OCI-LY1 (cell line): ENCODE results near the gene CACNA1B.

Experiments used
- H2AFZ ChIP-seq: fragments of 200-600 bp; sonication (generic), shearing (Covaris generic); 2 replicates; pipeline ENCODE4 v1.6.0; 2014; ENCODE audit warnings: antibody characterized with exemption, mild to moderate bottlenecking, low read length
- H3F3A ChIP-seq: fragments of 200-600 bp; sonication (generic), shearing (Covaris generic); 2 replicates; pipeline ENCODE4 v1.6.0; 2014; ENCODE audit warnings: mild to moderate bottlenecking, antibody characterized with exemption, low read length, moderate library complexity; ENCODE audit not compliant: insufficient read depth
- H3K27ac ChIP-seq: fragments of 200-600 bp; sonication (generic); 2 replicates; pipeline ENCODE4 v1.5.1; 2014; ENCODE audit warnings: low read length, mixed run types, mild to moderate bottlenecking, low read depth; ENCODE audit not compliant: poor library complexity, severe bottlenecking
- H3K27me3 ChIP-seq: fragments of 200-600 bp; sonication (generic); 2 replicates; pipeline ENCODE4 v1.6.0; 2014; ENCODE audit warnings: antibody characterized with exemption, mild to moderate bottlenecking, low read length, moderate library complexity; ENCODE audit not compliant: insufficient read depth
- H3K36me3 ChIP-seq: fragments of 200-600 bp; sonication (generic); 2 replicates; pipeline ENCODE4 v1.6.1; 2014; ENCODE audit warnings: mild to moderate bottlenecking, antibody characterized with exemption, low read length, moderate library complexity, mixed read lengths; ENCODE audit not compliant: insufficient read depth
- H3K4me1 ChIP-seq: fragments of 200-600 bp; sonication (generic); 2 replicates; pipeline ENCODE4 v1.5.1; 2014; ENCODE audit warnings: mild to moderate bottlenecking, low read length, moderate library complexity; ENCODE audit not compliant: insufficient read depth, severe bottlenecking
- H3K4me2 ChIP-seq: fragments of 200-600 bp; sonication (generic), shearing (Covaris generic); 2 replicates; pipeline ENCODE4 v1.6.1; 2014; ENCODE audit warnings: low read length
- H3K4me3 ChIP-seq: fragments of 200-600 bp; sonication (generic); 2 replicates; pipeline ENCODE4 v1.5.1; 2014; ENCODE audit warnings: low read length, low read depth, mild to moderate bottlenecking, mixed read lengths; ENCODE audit not compliant: poor library complexity, severe bottlenecking
- H3K79me2 ChIP-seq: fragments of 200-600 bp; shearing (Covaris generic); 2 replicates; pipeline ENCODE4 v1.6.1; 2016; ENCODE audit warnings: mixed run types, low read length, mixed read lengths; ENCODE audit not compliant: insufficient read depth
- H3K9ac ChIP-seq: fragments of 200-600 bp; sonication (generic), shearing (Covaris generic); 2 replicates; pipeline ENCODE4 v1.6.1; 2014; ENCODE audit warnings: mild to moderate bottlenecking, low read length, mixed read lengths
- H3K9me2 ChIP-seq: fragments of 200-600 bp; sonication (generic), shearing (Covaris generic); 2 replicates; pipeline ENCODE4 v1.6.1; 2014; ENCODE audit warnings: low read depth, mild to moderate bottlenecking, low read length, mixed read lengths
- H3K9me3 ChIP-seq: fragments of 200-600 bp; shearing (Covaris generic); 2 replicates; pipeline ENCODE4 v1.6.1; 2014; ENCODE audit warnings: low read length, mixed read lengths
- H4K20me1 ChIP-seq: fragments of 200-600 bp; sonication (generic), shearing (Covaris generic); 2 replicates; pipeline ENCODE4 v1.6.0; 2016; ENCODE audit warnings: mild to moderate bottlenecking, low read length; ENCODE audit not compliant: insufficient read depth
- EZH2 ChIP-seq: fragments of 200-600 bp; sonication (generic), shearing (Covaris generic); IDR thresholded peaks from 2 replicates; pipeline ENCODE4 v1.8.0; 2017; ENCODE audit warnings: borderline replicate concordance, mixed run types, mild to moderate bottlenecking, antibody characterized with exemption, low read length, moderate library complexity, mixed read lengths
- TF ChIP-seq, protein P1 (sequence below): fragments of 200-600 bp; sonication (generic), shearing (Covaris generic); IDR thresholded peaks from 2 replicates; pipeline ENCODE4 v1.5.1; 2017; ENCODE audit warnings: mild to moderate bottlenecking, antibody characterized with exemption, low read length, moderate library complexity, mixed read lengths

Gene CACNA1B

DNA sequence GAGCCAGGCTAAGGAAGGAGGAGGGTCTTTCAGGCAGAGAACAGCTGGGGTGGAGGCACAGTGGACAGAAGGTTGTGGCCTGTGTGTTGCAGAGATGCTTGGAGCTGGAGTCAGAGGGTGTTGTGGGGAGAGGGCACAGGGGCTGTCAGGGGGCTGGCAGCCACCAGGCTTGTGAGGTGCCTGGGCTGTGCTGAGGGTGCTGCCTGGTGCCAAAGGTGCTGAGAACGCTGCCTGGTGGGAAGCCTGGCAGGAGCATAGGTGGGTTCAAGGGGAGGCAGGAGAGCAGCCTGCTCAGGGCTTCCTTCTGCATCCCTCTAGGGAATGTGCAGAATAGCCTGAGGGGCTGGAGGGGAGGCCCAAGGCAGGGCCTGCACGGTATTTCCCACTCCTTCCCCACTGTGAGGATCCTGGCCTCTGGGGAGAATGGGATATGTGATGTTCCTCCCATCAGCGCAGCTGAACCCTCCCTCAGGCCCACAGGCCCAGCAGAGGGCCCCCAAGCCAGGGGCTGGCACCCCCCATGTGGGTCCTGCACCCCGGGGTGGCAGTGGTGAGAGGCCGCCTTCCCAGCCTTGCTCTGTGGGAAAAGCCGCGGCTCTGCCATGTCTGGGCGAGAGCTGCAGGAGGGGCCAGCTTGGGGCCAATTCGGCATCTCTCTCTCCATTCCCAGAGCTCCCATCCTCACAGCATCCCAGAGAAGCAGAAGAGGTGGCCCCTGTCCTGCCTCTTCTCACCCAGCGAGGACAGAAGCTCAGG is 76.3 kb downstream of the CACNA1B start:
- no peak for TF ChIP-seq EZH2
- TF ChIP-seq, protein P1, sequence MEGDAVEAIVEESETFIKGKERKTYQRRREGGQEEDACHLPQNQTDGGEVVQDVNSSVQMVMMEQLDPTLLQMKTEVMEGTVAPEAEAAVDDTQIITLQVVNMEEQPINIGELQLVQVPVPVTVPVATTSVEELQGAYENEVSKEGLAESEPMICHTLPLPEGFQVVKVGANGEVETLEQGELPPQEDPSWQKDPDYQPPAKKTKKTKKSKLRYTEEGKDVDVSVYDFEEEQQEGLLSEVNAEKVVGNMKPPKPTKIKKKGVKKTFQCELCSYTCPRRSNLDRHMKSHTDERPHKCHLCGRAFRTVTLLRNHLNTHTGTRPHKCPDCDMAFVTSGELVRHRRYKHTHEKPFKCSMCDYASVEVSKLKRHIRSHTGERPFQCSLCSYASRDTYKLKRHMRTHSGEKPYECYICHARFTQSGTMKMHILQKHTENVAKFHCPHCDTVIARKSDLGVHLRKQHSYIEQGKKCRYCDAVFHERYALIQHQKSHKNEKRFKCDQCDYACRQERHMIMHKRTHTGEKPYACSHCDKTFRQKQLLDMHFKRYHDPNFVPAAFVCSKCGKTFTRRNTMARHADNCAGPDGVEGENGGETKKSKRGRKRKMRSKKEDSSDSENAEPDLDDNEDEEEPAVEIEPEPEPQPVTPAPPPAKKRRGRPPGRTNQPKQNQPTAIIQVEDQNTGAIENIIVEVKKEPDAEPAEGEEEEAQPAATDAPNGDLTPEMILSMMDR = no peak
- no peaks in the 10 kb centered on the region for H3K4me1 ChIP-seq
- H2AFZ ChIP-seq = no peak overlapping the region
- no peaks in the 10 kb centered on the region for H3K79me2 ChIP-seq
- H3K27me3 ChIP-seq = no peaks in the 10 kb centered on the region; the same call in 1 of the 2 replicates
- no peaks in the 10 kb centered on the region for H3K9me3 ChIP-seq
- no peak overlapping the region for H3K4me3 ChIP-seq
- no peak overlapping the region for H3K9ac ChIP-seq
- H3K4me2 ChIP-seq = no peak overlapping the region
- H4K20me1 ChIP-seq = no peaks in the 10 kb centered on the region
- no peaks in the 10 kb centered on the region for H3K36me3 ChIP-seq
- H3K27ac ChIP-seq = no peak overlapping the region
- H3K9me2 ChIP-seq = no peaks in the 10 kb centered on the region
- no peaks in the 10 kb centered on the region for H3F3A ChIP-seq

DNA sequence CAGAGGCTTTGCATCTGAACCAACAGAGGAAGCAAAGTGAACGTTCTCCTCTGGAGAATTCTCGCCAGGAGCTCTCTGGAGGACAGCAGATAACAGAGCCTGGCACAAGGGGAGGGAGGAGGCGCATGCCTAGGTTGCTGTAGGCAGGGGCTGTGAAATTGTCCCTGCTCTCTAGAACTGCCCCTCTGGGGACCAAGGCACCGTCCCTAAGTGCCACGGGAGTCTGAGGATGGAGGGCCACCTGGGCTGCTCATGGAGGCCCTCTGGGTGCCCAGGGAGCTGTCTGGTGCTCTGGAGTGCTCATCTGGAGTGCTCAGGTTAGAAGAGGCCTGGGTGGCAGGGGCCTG is 77.6 kb downstream of the CACNA1B start:
- Histone ChIP-seq H4K20me1 (no peaks in the 10 kb centered on the region), H2AFZ (no peak overlapping the region), H3K36me3 (no peaks in the 10 kb centered on the region), H3K9me2 (no peaks in the 10 kb centered on the region), H3K4me1 (no peaks in the 10 kb centered on the region), H3F3A (no peaks in the 10 kb centered on the region), H3K9ac (no peak overlapping the region), H3K79me2 (no peaks in the 10 kb centered on the region), H3K4me2 (no peak overlapping the region), H3K9me3 (no peaks in the 10 kb centered on the region), H3K4me3 (no peak overlapping the region), H3K27ac (no peak overlapping the region), H3K27me3 (no peaks in the 10 kb centered on the region; the same call in 1 of the 2 replicates)
- TF ChIP-seq EZH2 = no peak
- TF ChIP-seq, protein P1 = no peak

DNA sequence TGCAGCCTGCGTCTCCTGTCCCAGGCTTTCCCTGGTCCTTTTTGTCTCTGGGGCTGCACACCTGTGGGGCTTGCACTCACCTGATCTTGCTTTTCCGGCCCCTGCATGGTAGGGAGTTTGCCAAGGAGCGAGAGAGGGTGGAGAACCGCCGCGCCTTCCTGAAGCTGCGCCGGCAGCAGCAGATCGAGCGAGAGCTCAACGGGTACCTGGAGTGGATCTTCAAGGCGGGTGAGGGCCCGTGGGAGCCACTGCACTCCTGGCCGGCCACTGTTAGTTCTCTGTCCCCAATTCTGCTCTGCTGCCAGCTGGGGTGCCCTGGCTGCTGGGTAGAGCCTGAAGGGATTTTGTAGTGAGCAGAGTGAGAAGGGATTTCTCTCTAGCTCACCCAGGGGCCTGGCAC is 78.0 kb downstream of the CACNA1B start:
- H2AFZ ChIP-seq = no peak overlapping the region
- no peaks in the 10 kb centered on the region for H3K4me1 ChIP-seq
- no peaks in the 10 kb centered on the region; the same call in 1 of the 2 replicates for H3K27me3 ChIP-seq
- H3K4me3 ChIP-seq = no peak overlapping the region
- no peaks in the 10 kb centered on the region for H3K79me2 ChIP-seq
- TF ChIP-seq, protein P1 = no peak
- TF ChIP-seq EZH2 = no peak
- no peak overlapping the region for H3K4me2 ChIP-seq
- no peaks in the 10 kb centered on the region for H3K9me3 ChIP-seq
- no peaks in the 10 kb centered on the region for H3K9me2 ChIP-seq
- no peaks in the 10 kb centered on the region for H3F3A ChIP-seq
- H3K36me3 ChIP-seq = no peaks in the 10 kb centered on the region
- no peak overlapping the region for H3K9ac ChIP-seq
- H4K20me1 ChIP-seq = no peaks in the 10 kb centered on the region
- no peak overlapping the region for H3K27ac ChIP-seq
